SK-N-SH (cell line): ENCODE results near the gene MYOD1.
A peak's percentile ranks its signal among the peaks of the same experiment; 100 is the strongest.

Source experiments
- CHD2 ChIP-seq: fragments of 150-350 bp; IDR thresholded peaks from 2 replicates; pipeline ENCODE4 v1.6.1; 2018; ENCODE audit warnings: low read length; ENCODE audit not compliant: partially characterized antibody
- JUND ChIP-seq: IDR thresholded peaks from 2 replicates; pipeline ENCODE4 v1.4.0; 2012
- POLR2AphosphoS5 ChIP-seq: IDR thresholded peaks from 2 replicates; pipeline ENCODE4 v1.6.1; 2012; ENCODE audit warnings: low read depth, low read length
- RFX5 ChIP-seq: IDR thresholded peaks from 2 replicates; pipeline ENCODE4 v1.6.1; 2012; ENCODE audit warnings: mild to moderate bottlenecking, improper control_type of control experiment, low read length
- RXRA ChIP-seq: IDR thresholded peaks from 2 replicates; pipeline ENCODE4 v1.4.0; 2012; ENCODE audit warnings: low read depth, mild to moderate bottlenecking, borderline replicate concordance
- TAF1 ChIP-seq: IDR thresholded peaks from 2 replicates; pipeline ENCODE4 v1.6.1; 2012; ENCODE audit warnings: low read depth, mild to moderate bottlenecking, low read length, moderate library complexity, borderline replicate concordance
- TCF12 ChIP-seq: IDR thresholded peaks from 2 replicates; pipeline ENCODE4 v1.4.0; 2012
- TEAD4 ChIP-seq: IDR thresholded peaks from 2 replicates; pipeline ENCODE4 v1.4.0; 2012; ENCODE audit warnings: mild to moderate bottlenecking, borderline replicate concordance; ENCODE audit not compliant: insufficient read depth
- YY1 ChIP-seq: IDR thresholded peaks from 2 replicates; pipeline ENCODE4 v1.4.0; 2012; ENCODE audit warnings: low read depth, mild to moderate bottlenecking
- TF ChIP-seq, protein P1 (sequence below): fragments of 200-600 bp; sonication (generic); IDR thresholded peaks from 2 replicates; pipeline ENCODE4 v1.6.1; 2017; ENCODE audit warnings: antibody characterized with exemption, mild to moderate bottlenecking, moderate library complexity
- TF ChIP-seq, protein P2 (sequence below): IDR thresholded peaks from 2 replicates; pipeline ENCODE4 v1.6.1; 2012; ENCODE audit warnings: mild to moderate bottlenecking, low read depth, low read length, moderate library complexity

- no peak for TF ChIP-seq JUND
- TF ChIP-seq, protein P1, sequence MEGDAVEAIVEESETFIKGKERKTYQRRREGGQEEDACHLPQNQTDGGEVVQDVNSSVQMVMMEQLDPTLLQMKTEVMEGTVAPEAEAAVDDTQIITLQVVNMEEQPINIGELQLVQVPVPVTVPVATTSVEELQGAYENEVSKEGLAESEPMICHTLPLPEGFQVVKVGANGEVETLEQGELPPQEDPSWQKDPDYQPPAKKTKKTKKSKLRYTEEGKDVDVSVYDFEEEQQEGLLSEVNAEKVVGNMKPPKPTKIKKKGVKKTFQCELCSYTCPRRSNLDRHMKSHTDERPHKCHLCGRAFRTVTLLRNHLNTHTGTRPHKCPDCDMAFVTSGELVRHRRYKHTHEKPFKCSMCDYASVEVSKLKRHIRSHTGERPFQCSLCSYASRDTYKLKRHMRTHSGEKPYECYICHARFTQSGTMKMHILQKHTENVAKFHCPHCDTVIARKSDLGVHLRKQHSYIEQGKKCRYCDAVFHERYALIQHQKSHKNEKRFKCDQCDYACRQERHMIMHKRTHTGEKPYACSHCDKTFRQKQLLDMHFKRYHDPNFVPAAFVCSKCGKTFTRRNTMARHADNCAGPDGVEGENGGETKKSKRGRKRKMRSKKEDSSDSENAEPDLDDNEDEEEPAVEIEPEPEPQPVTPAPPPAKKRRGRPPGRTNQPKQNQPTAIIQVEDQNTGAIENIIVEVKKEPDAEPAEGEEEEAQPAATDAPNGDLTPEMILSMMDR: no peak
- no peak for TF ChIP-seq POLR2AphosphoS5
- no peak for TF ChIP-seq YY1
- TF ChIP-seq, protein P2, sequence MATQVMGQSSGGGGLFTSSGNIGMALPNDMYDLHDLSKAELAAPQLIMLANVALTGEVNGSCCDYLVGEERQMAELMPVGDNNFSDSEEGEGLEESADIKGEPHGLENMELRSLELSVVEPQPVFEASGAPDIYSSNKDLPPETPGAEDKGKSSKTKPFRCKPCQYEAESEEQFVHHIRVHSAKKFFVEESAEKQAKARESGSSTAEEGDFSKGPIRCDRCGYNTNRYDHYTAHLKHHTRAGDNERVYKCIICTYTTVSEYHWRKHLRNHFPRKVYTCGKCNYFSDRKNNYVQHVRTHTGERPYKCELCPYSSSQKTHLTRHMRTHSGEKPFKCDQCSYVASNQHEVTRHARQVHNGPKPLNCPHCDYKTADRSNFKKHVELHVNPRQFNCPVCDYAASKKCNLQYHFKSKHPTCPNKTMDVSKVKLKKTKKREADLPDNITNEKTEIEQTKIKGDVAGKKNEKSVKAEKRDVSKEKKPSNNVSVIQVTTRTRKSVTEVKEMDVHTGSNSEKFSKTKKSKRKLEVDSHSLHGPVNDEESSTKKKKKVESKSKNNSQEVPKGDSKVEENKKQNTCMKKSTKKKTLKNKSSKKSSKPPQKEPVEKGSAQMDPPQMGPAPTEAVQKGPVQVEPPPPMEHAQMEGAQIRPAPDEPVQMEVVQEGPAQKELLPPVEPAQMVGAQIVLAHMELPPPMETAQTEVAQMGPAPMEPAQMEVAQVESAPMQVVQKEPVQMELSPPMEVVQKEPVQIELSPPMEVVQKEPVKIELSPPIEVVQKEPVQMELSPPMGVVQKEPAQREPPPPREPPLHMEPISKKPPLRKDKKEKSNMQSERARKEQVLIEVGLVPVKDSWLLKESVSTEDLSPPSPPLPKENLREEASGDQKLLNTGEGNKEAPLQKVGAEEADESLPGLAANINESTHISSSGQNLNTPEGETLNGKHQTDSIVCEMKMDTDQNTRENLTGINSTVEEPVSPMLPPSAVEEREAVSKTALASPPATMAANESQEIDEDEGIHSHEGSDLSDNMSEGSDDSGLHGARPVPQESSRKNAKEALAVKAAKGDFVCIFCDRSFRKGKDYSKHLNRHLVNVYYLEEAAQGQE: peak; percentile 96
- no peak for TF ChIP-seq TCF12
- no peak for TF ChIP-seq RFX5
- no peak for TF ChIP-seq RXRA
- no peak for TF ChIP-seq TAF1
- TF ChIP-seq TEAD4: no peak
- TF ChIP-seq CHD2: no peak
These were observed 15.8 kb downstream of the MYOD1 start for GRCh38 chr11:17734986-17735817.
